Hepatocyte (in vitro differentiated cells): ENCODE results near the gene DAP3.

ENCODE experiments used
- CTCF ChIP-seq: fragments of 200-600 bp; sonication (generic); IDR thresholded peaks from 2 replicates; pipeline ENCODE4 v1.5.1; 2016; ENCODE audit warnings: antibody characterized with exemption, mild to moderate bottlenecking; ENCODE audit not compliant: poor library complexity
- EZH2 ChIP-seq: fragments of 200-600 bp; sonication (generic); IDR thresholded peaks from 2 replicates; pipeline ENCODE4 v1.6.1; 2016; ENCODE audit warnings: antibody characterized with exemption, mild to moderate bottlenecking, borderline replicate concordance

GRCh38 chr1:155648207-155649147 is 40.4 kb upstream of the DAP3 start:
- TF ChIP-seq CTCF (peak; percentile 60), EZH2 (no peak)
